GM10248 (cell line): ENCODE data around the gene PTPRN2.

Source experiments
- CTCF ChIA-PET: fragments of 300-600 bp; sonication (Branson Sonifier 250); formaldehyde crosslinking; extraction: SDS; loops from one replicate; lab custom pipeline; 2021; ENCODE audit warnings: antibody characterized with exemption; lab: Yijun Ruan, JAX
- POLR2A ChIA-PET: fragments of 350-650 bp; sonication (Branson Sonifier 250); formaldehyde crosslinking; extraction: SDS; loops from one replicate; lab custom pipeline; 2020; ENCODE audit warnings: antibody characterized with exemption; lab: Yijun Ruan, JAX
- DNase-seq: peaks from one replicate; pipeline ENCODE4 v3.0.0; 2012; ENCODE audit errors: extremely low spot score
- TF ChIP-seq, protein P1 (sequence below): IDR thresholded peaks from 2 replicates; pipeline ENCODE4 v1.5.1; 2012; ENCODE audit warnings: mild to moderate bottlenecking, low read depth; ENCODE audit errors: extremely low read depth, missing control alignments, control extremely low read depth

PTPRN2 gene

DNA sequence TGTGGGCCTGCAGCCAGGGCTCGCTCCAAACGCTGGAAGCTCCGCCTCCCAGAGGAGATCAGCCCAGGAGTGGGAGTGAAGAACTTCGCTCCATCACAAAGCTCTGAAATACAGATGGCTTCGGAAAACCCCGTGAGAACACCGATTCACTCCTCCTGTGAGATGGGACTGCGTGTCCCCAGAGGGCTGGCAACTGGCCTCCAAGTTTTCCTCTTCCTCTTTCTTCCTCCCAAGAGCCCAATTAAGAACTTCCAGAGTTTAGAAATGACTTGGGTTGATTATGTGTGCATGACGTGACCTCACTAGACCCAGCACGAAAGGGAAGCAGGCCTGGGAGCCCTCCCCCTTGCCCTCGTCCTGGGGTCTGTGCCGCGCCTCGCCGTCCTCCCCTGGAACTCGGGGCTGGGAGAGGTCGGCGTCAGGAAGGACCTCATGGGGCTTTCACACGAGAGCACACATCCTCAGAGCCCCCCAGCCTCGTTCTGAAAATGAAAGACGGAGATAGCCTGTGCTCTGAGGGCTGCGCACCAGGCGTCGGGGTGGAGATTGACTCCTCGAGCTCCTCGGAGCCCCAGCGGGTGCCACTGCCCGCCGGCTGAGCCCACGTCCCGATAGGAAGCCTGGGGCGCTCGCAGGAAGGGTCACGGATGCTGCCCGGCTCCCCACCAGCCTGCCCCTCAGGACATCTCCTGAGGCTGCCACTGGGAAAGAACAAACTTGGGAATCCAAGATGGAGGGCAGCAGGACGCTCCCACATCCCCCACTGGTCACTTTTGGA lies 37.8 kb downstream of the PTPRN2 start:
- ChIA-PET POLR2A (no interaction called here), CTCF (no interaction called here)
- DNase-seq: no peak
- TF ChIP-seq, protein P1, sequence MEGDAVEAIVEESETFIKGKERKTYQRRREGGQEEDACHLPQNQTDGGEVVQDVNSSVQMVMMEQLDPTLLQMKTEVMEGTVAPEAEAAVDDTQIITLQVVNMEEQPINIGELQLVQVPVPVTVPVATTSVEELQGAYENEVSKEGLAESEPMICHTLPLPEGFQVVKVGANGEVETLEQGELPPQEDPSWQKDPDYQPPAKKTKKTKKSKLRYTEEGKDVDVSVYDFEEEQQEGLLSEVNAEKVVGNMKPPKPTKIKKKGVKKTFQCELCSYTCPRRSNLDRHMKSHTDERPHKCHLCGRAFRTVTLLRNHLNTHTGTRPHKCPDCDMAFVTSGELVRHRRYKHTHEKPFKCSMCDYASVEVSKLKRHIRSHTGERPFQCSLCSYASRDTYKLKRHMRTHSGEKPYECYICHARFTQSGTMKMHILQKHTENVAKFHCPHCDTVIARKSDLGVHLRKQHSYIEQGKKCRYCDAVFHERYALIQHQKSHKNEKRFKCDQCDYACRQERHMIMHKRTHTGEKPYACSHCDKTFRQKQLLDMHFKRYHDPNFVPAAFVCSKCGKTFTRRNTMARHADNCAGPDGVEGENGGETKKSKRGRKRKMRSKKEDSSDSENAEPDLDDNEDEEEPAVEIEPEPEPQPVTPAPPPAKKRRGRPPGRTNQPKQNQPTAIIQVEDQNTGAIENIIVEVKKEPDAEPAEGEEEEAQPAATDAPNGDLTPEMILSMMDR: no peak

DNA sequence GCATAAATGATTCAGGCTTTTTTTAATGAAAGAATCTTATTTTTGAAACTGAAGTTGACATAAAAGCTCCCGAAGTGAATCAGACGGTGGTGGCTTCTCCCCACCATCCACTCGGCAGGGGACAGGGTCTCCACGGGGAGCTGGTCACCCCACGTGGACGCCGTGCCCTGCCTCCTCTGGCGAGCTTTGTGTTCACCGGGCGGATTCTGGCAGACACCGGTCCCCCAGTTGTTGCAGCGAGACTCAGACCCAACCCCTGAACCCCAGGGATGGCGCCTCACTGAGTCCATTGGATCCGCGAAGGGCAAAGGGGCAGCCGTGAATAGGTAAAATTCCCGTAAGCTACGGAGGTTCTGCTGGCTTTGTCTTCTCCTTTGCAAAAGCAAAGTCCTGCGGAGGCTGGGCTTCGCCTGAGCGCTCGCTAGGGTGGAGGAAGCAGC lies 38.4 kb downstream of the PTPRN2 start:
- TF ChIP-seq, protein P1: no peak
- DNase-seq: no peak
- CTCF ChIA-PET: no interaction called here
- POLR2A ChIA-PET: no interaction called here

DNA sequence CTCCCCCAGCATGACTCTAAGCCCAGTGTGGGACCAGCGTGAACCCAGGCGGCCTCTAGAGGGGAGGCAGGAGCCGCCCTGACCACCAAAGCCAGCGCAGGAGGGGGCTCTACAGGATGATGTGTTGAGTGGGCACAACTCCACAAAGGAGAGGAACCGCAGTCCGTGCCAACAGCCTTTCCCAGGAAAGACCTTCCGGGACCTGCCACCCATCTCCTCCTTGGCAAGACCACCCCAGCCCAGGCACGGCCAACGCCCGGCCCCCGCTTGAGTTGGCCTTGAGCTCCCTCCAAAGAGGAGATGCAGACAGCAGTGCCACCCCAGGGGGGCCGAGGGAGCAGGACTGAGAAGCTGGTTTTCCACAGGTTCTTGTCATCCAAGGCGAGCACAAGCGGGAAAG lies 38.9 kb downstream of the PTPRN2 start:
- TF ChIP-seq, protein P1: no peak
- DNase-seq: no peak
- ChIA-PET POLR2A (no interaction called here), CTCF (no interaction called here)

DNA sequence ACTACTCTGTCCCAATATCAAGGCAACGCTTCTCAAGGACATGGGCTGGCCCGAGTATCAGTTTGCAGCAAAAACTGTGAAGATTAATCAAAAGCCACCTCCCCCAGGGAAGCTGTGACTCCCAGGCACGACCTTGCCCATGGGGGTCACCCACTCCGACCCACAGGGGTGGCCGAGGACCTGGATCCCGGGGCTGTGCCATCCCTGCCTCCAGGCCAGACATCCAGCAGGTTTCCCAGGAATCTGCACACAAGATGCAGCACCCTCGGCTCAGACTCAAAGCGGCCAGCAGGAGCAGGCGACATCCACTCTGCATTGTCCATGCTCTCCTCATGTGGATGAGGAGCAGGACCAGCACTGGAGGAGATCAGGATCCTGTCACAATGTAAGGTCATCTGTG lies 39.8 kb downstream of the PTPRN2 start:
- TF ChIP-seq, protein P1: no peak
- POLR2A ChIA-PET: no interaction called here
- no peak for DNase-seq
- CTCF ChIA-PET: no interaction called here

DNA sequence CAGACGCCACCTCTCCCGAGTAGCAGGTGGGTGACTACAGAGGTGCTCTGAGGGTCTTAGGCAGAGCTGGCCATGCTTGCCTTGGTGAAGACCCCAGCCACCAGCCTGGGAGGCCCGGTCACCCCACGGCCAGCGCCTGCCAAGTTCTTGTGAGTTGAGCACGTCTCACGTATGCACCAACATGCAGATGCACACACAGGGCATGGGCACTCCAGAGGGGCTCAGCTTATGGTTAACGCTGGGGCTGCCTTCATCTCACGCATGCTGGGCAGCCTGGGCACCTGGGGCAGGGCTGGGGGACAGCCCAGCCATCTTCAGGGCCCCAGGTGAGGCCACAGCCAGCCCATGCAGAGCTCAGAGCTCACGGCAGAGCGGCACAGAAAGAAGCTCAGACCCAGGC lies 41.0 kb downstream of the PTPRN2 start:
- TF ChIP-seq, protein P1: no peak
- no peak for DNase-seq
- POLR2A ChIA-PET: no interaction called here
- CTCF ChIA-PET: no interaction called here

DNA sequence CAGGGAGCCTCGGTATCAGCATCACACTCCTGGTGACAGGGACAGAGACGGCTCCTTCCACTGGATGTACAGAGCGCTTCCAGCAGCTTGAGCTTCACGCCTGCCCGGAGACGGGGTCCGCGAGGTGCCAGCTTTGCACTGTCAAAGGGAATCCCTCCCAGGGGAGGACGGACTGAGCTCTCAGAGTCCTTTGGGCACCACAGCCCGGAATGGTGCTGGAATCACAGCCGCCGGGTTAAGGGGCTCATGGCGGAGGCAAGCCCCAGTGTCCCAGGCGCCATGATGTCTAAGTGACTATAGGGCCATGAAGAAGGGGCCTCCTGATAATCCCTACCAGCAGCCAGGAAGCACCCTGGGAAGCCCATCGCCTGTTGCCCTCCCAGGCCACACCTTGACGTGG lies 41.4 kb downstream of the PTPRN2 start:
- no peak for DNase-seq
- CTCF ChIA-PET: interaction anchor here (1.6 kb wide), 1 partner anchor 11 kb away, joined by 4 read pairs; no protein-coding TSS in a partner anchor
- POLR2A ChIA-PET: no interaction called here
- TF ChIP-seq, protein P1: no peak
